HFFc6 (cell line): ENCODE data around the gene STK38L. TPM values are rescaled to one million over a fixed set of nuclear protein-coding genes. Genes with fewer than 3 reads are reported as not detected.

Experiments
- DNase-seq: peaks from one replicate; pipeline ENCODE4 v3.0.0-alpha.2; 2018
- H3K27ac Mint-ChIP-seq: 2 replicates; pipeline ENCODE4 v1.8.0; 2020; ENCODE audit warnings: mild to moderate bottlenecking, mixed read lengths
- H3K27me3 Mint-ChIP-seq: 2 replicates; pipeline ENCODE4 v1.8.0; 2021; ENCODE audit warnings: mild to moderate bottlenecking, moderate library complexity, mixed read lengths; ENCODE audit not compliant: insufficient read depth
- H3K36me3 Mint-ChIP-seq: 2 replicates; pipeline ENCODE4 v1.8.0; 2021; ENCODE audit warnings: low read depth, mixed read lengths
- H3K4me1 Mint-ChIP-seq: 2 replicates; pipeline ENCODE4 v1.8.0; 2020; ENCODE audit warnings: low read depth, mixed read lengths
- H3K4me3 Mint-ChIP-seq: 2 replicates; pipeline ENCODE4 v1.8.0; 2020; ENCODE audit warnings: mild to moderate bottlenecking, moderate library complexity, mixed read lengths
- H3K9me3 Mint-ChIP-seq: 2 replicates; pipeline ENCODE4 v1.8.0; 2020; ENCODE audit warnings: mild to moderate bottlenecking, mixed read lengths
- CTCF ChIP-seq: fragments of 200-600 bp; sonication (generic); IDR thresholded peaks from 2 replicates; pipeline ENCODE4 v1.5.0; 2021; ENCODE audit warnings: antibody characterized with exemption, mild to moderate bottlenecking
- total RNA-seq, 6 experiments: library from RNA; stranded (reverse); fragmentation: NEBNext Ultra II Directional; extraction: Animal tissue kit (Norgen Biotek cat#: 25700); gene quantifications; 2 replicates in 1 of 6; 3 replicates in 5 of 6; pipeline ENCODE4 v1.2.3, GENCODE V29; 2021

STK38L gene
- total RNA-seq, 6 experiments from 2014 or later: 8.2 to 12.6 (median 10.9) TPM

- DNase-seq: no peak
- Mint-ChIP-seq H3K36me3 (no peaks in the 10 kb centered on the region), H3K27me3 (no peaks in the 10 kb centered on the region), H3K4me3 (no peak overlapping the region), H3K9me3 (no peaks in the 10 kb centered on the region), H3K27ac (no peak overlapping the region), H3K4me1 (peaks cover 11% of the 10 kb centered on the region)
- no peak for TF ChIP-seq CTCF
Measured at GRCh38 chr12:27296674-27297073, 52.6 kb downstream of the STK38L start.

- H3K27me3 Mint-ChIP-seq: no peaks in the 10 kb centered on the region
- no peak for TF ChIP-seq CTCF
- H3K27ac Mint-ChIP-seq: no peak overlapping the region
- no peak overlapping the region for H3K4me3 Mint-ChIP-seq
- no peaks in the 10 kb centered on the region for H3K9me3 Mint-ChIP-seq
- DNase-seq: no peak
- peaks cover 11% of the 10 kb centered on the region for H3K4me1 Mint-ChIP-seq
- no peaks in the 10 kb centered on the region for H3K36me3 Mint-ChIP-seq
Measured at GRCh38 chr12:27297566-27297965, 53.5 kb downstream of the STK38L start.

GRCh38 chr12:27299102-27299501 is 55.0 kb downstream of the STK38L start:
- TF ChIP-seq CTCF: no peak
- H3K9me3 Mint-ChIP-seq: no peaks in the 10 kb centered on the region
- H3K36me3 Mint-ChIP-seq: no peaks in the 10 kb centered on the region
- no peaks in the 10 kb centered on the region for H3K27me3 Mint-ChIP-seq
- H3K27ac Mint-ChIP-seq: no peak overlapping the region
- no peak for DNase-seq
- H3K4me1 Mint-ChIP-seq: peaks cover 14% of the 10 kb centered on the region
- H3K4me3 Mint-ChIP-seq: no peak overlapping the region

DNA sequence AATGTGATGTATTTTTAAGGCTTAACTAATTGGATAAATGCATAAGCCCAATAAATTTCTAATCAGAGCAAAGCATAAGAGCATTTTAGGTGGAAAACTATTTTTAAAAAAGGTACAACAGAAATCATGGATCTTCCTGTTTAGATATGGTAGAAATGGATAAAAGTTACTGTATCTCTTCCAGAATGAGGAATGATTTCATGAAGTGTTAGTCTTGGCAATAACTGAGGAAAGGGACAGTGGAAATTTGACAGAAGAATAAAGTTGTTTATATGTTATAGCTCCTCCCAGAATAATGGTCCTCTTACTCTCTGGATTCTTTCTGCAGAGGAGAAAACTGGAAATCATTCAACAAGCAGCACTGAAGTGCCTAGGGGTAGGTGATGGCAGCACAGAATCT is 56.1 kb downstream of the STK38L start:
- Mint-ChIP-seq H3K9me3 (no peaks in the 10 kb centered on the region), H3K27me3 (no peaks in the 10 kb centered on the region), H3K36me3 (no peaks in the 10 kb centered on the region), H3K4me3 (no peak overlapping the region), H3K27ac (no peak overlapping the region), H3K4me1 (peaks cover 14% of the 10 kb centered on the region)
- DNase-seq: no peak
- TF ChIP-seq CTCF: no peak

DNA sequence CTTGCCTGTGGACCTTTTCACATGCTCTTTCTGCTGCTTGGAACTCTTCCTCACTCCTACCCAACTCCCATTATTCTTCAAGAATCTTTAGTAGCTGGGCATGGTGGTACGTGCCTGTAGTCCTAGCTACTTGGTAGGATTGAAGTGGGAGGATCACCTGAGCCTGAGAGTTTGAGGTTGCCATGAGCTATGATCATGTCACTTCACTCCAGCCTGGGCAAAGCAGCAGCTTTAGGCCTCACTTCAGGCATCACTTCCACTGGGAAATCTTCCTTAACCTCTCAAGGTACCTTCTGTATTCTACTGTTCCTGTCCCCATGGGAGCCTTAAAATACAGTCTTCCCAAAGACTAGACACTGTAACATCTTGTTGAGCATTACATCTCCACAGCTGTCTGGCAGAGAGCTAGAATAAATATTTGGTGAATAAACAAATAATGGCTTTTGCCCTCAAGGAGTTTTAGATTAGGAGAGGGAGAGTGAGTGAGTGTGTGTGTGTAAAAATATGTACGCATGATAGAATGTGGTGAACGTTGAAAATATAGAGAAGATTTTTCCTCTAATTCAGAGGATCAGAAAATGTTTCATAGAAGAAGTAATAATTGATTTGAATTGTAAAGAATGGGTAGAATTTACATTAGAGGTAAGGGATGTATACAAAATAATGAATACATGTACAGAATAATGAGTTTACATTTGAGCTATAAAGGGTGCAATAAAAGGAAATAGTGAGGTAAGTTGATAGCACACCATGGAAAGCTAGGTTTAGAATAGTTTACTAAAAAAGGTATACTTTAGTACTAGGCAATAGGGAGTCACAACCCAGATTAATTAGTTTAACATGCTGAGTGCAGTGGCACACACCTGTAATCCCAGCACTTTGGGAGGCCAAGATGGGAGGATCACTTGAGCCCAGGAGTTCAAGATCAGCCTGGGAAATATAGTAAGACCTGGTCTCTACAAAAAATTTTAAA is 59.3 kb downstream of the STK38L start:
- TF ChIP-seq CTCF: no peak
- Mint-ChIP-seq H3K27ac (no peak overlapping the region), H3K4me3 (no peak overlapping the region), H3K9me3 (no peaks in the 10 kb centered on the region), H3K36me3 (no peaks in the 10 kb centered on the region), H3K4me1 (peaks cover 14% of the 10 kb centered on the region), H3K27me3 (no peaks in the 10 kb centered on the region)
- no peak for DNase-seq
